H7 (cell line): ENCODE results near the gene ZNF556. TPM values are rescaled to one million over a fixed set of nuclear protein-coding genes. Genes with fewer than 3 reads are reported as not detected.

Experiments used
- DNase-seq: peaks from one replicate; pipeline ENCODE4 v3.0.0; 2012
- H3K27me3 ChIP-seq: 2 replicates; pipeline ENCODE4 v1.6.0; 2011; ENCODE audit warnings: mild to moderate bottlenecking, low read length; ENCODE audit not compliant: control insufficient read depth, insufficient read depth
- H3K36me3 ChIP-seq: replicated peaks from 2 replicates; pipeline ENCODE4 v1.5.1; 2011; ENCODE audit warnings: low read length; ENCODE audit not compliant: control insufficient read depth, insufficient read depth
- H3K4me3 ChIP-seq: 2 replicates; pipeline ENCODE4 v1.5.1; 2011; ENCODE audit warnings: low read depth, mild to moderate bottlenecking, control low read depth, low read length, moderate library complexity; ENCODE audit not compliant: insufficient read depth
- total RNA-seq: library from RNA; depleted of rRNA; stranded (reverse); fragments of >200 nt; shearing (Covaris generic); gene quantifications from 2 replicates; pipeline ENCODE4 v1.2.3, GENCODE V29; 2014

Gene ZNF556
- total RNA-seq, 1 experiment from 2014 or later = under 0.01 TPM

DNA sequence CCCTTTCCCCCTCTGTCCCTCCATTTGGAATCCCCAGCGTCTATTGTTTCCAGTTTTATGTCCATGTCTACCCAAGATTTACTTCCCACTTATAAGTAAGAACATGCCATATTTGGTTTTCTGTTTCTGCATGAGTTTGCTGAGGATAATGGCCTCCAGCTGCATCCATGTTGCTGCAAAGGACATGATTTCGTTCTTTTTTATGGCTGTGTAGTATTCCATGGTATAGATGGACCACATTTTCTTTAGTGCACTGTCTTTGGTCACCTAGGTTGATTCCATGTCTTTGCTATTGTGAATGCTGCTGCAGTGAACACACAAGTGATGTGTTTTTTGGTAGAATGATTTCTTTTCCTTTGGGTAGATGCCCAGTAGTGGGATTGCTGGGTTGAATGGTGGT, 22.0 kb upstream of the ZNF556 start:
- no peak overlapping the region for H3K4me3 ChIP-seq
- DNase-seq = no peak
- peaks cover 3% of the 10 kb centered on the region; the same call in 1 of the 2 replicates for H3K27me3 ChIP-seq
- H3K36me3 ChIP-seq = no peaks in the 10 kb centered on the region

DNA sequence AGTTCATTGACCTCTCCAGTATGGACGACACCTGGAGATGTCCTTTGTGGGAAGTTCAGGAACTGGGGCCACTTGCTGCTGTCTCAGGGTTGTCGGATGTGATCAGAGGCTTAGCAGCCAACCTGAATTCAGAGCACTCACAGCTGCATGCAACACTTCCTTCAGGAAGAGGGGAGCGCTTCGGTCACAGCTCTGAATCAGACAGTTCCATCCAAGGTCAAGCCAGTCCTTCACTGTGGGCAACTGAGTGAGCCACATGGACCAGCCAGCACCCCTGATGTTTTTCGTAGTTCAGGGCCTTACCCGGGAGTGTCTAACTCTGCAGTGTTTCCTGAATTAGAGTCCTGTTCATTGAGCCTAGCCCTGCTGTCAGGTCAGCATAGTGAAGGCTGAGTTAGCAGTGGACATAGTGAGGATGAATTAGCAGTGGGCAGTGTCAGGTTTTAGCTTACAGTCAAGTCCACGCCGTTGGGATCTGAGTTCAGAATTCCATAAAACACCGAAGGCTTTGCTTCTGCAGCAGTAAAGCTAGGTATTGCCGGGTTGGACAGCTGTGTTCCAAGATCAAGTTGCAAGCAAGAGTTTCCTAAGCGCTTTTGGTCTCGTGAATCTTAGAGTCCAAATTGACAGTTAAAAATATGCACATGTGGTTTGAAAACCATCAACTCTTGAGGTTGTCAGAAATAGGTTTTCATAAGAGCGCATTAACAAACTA, 20.8 kb upstream of the ZNF556 start:
- peaks cover 3% of the 10 kb centered on the region; the same call in 1 of the 2 replicates for H3K27me3 ChIP-seq
- H3K36me3 ChIP-seq = 0 out of 2 replicates have a peak, but pooled peaks cover 2% of the 10 kb centered on the region
- no peak overlapping the region for H3K4me3 ChIP-seq
- DNase-seq = no peak

DNA sequence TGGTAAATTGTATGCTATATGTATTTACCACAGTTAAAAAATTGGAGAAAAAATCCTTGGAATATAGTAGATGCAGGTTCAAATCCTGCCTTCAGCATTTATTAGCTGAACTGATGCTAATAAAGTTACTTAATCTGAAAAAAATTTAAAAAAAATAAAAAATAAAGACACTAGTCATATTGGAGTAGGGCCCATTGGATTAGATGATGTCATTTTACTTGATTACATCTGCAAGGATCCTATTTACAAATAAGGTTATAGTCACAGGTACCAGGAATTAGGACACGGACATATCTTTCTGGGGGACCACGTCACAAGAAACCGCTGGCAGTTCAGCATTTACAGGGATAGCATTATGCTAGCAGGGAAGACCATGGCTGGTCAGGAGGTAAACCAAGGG, 19.6 kb upstream of the ZNF556 start:
- Histone ChIP-seq H3K4me3 (no peak overlapping the region), H3K36me3 (peaks cover 10% of the 10 kb centered on the region), H3K27me3 (no peaks in the 10 kb centered on the region)
- DNase-seq = no peak

DNA sequence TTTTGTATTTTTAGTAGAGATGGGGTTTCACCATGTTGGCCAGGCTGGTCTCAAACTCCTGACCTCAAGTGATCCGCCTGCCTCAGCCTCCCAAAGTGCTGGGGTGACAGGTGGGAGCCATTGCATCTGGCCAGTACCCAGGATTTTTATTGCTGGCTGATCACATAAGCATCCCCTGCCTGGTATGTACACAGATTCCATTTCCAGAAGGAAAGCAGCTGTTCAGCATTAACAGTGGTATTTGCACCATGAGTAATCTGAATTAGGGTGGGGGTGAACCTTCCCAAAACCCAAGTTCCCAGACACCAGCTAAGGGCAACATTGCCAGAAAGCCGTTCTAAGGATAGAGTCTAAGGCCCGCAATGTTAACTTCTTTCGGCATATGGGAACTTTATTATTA, 18.5 kb upstream of the ZNF556 start:
- no peak for DNase-seq
- H3K36me3 ChIP-seq = peaks cover 21% of the 10 kb centered on the region

DNA sequence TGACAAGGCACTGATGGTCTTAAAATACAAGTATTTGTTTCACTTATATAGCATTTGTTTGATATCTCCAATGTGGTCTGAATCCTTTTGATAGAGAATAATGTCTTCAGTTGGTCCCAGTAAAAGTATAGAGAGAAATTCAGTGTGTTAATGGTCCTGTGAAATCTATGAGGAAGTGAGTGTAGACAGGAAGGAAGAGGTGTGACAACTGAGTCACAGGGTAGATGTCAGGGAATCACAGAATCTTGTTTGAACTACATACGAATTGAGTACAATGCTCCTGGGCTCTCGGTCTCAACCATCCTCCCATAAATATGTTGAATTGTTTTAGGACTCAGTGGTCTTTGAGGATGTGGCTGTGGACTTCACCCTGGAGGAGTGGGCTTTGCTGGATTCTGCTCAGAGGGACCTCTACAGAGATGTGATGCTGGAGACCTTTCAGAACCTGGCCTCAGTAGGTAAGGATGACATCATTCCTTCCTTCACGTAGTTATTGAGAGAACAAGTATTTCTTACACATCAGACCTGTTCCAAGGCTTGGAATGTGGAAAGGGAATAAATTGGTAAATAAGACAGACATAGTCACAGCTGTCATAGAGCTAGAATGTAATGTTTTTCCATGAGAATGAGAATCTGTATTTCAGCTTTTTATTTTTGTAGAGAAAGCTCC, 16.7 kb upstream of the ZNF556 start:
- no peak overlapping the region for H3K4me3 ChIP-seq
- H3K36me3 ChIP-seq = peaks cover 21% of the 10 kb centered on the region
- H3K27me3 ChIP-seq = no peaks in the 10 kb centered on the region
- no peak for DNase-seq

More for the DNA sequence above, 18.5 kb upstream of the ZNF556 start:
- Histone ChIP-seq H3K27me3 (no peaks in the 10 kb centered on the region), H3K4me3 (no peak overlapping the region)

DNA sequence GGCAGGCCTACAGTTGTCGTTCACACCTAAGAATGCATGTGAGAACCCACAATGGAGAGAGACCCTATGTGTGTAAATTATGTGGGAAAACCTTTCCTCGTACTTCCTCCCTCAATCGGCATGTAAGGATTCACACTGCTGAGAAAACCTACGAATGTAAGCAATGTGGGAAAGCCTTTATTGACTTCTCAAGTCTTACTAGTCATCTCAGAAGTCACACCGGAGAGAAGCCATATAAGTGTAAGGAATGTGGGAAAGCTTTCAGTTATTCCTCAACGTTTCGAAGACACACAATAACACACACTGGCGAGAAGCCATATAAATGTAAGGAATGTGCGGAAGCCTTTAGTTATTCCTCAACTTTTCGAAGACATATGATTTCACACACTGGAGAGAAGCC, 14.5 kb upstream of the ZNF556 start:
- peaks cover 21% of the 10 kb centered on the region for H3K36me3 ChIP-seq

DNA sequence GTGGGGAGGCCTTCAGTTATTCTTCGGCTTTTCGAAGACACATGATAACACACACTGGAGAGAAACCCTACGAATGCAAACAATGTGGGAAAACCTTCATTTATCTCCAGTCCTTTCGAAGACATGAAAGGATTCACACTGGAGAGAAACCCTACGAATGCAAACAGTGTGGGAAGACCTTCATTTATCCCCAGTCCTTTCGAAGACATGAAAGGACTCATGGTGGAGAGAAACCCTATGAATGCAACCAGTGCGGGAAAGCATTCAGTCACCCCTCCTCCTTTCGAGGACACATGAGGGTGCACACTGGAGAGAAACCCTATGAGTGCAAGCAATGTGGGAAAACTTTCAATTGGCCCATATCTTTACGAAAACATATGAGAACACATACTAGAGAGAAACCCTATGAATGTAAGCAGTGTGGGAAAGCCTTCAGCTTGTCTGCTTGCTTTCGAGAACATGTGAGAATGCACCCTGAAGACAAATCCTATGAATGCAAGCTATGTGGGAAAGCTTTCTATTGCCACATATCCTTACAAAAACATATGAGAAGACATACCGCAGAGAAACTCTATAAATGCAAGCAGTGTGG, 14.0 kb upstream of the ZNF556 start:
- H3K4me3 ChIP-seq = no peak overlapping the region
- H3K27me3 ChIP-seq = no peaks in the 10 kb centered on the region
- peaks cover 21% of the 10 kb centered on the region for H3K36me3 ChIP-seq
- no peak for DNase-seq

More for the DNA sequence above, 14.5 kb upstream of the ZNF556 start:
- DNase-seq = no peak
- Histone ChIP-seq H3K27me3 (no peaks in the 10 kb centered on the region), H3K4me3 (no peak overlapping the region)

DNA sequence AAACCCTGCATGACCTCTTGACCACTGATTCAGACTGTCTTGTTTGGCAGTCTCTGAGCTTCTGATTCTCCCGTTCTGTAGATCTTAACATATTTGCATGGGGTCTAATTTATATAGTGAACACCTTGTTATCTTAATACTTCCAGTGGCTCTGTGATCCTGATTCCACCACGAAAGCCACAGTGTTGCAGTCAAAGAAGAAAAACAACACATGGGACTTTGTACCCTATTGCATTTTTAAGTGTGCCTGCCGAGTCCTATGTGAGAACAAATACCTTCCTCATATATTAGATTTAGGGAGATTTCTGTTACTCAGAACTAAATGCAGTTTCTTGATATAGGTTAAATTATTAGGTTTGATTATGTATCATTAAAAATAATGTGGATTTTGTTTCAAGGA, 12.3 kb upstream of the ZNF556 start:
- no peak overlapping the region for H3K4me3 ChIP-seq
- no peak for DNase-seq
- H3K36me3 ChIP-seq = peaks cover 21% of the 10 kb centered on the region
- H3K27me3 ChIP-seq = no peaks in the 10 kb centered on the region

DNA sequence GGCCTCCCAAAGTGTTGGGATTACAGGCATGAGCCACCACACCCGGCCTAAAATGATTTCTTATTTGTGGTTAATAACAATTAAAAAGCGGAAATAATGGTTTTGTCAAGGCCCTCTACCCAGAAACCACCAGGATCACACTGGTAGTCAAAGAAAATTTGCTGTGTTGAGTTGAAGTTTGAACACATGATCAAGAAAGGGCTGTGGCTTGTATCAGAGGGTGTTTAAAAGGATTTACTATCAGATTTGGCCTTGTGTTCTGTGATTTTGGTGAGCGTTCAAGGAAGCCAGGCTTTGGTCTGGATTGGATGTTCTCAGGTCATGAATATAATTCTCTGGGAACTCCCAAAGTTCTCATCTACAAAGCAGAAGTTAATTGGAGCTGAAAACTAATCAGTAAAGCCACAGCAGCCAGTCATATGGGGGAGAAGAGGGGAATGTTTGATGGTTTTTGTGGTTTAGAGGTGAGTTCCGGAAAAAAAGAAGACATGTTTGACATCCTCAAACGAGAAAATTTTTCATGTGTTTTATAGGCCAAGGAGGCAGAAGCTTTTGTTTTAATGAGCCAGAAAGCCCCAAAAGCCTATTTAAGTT, 10.6 kb upstream of the ZNF556 start:
- Histone ChIP-seq H3K27me3 (no peaks in the 10 kb centered on the region), H3K36me3 (peaks cover 17% of the 10 kb centered on the region), H3K4me3 (no peak overlapping the region)
- DNase-seq = no peak

DNA sequence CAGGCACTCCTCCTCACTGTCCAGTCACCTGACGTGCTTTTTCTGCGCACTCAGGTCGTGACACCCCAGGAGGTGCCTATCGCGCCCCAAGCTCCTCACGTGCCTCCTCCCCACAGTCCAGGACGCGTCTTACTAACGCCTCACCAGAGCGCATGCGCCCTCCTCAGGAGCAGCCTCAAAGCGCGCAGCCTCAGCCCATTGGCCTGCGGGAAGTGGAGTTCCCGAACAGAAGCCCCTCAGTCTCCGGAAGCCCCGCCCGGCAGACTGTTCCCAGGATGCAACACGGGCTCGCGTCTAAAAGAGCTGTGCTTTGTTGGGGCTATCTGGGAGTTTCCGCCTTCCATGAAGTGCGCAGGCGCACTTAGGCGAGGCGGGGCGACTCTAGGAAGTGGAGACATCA, 8.3 kb upstream of the ZNF556 start:
- H3K27me3 ChIP-seq = no peaks in the 10 kb centered on the region
- no peak overlapping the region for H3K4me3 ChIP-seq
- H3K36me3 ChIP-seq = no peaks in the 10 kb centered on the region
- DNase-seq = no peak

DNA sequence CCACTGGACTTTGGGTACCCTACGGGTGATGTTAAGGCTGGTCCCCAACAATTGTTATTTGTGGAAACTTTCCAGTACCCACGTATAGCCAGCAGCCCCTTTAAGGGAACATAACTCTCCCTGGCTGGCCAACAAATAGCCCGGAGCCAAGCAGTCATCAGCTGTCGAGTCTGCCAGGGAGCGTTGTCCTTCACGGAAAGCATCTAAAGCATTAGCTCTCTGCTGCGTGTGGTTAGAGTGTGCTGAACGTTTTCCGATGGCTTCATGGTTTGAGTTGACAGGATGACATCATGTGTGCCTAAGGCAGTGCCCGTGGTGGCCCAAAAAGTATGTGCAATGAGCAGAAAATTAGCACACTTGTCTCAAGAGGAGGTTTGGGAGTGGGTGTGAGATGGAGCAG, 3.3 kb upstream of the ZNF556 start:
- Histone ChIP-seq H3K27me3 (no peaks in the 10 kb centered on the region), H3K36me3 (no peaks in the 10 kb centered on the region), H3K4me3 (no peak overlapping the region)
- DNase-seq = no peak

DNA sequence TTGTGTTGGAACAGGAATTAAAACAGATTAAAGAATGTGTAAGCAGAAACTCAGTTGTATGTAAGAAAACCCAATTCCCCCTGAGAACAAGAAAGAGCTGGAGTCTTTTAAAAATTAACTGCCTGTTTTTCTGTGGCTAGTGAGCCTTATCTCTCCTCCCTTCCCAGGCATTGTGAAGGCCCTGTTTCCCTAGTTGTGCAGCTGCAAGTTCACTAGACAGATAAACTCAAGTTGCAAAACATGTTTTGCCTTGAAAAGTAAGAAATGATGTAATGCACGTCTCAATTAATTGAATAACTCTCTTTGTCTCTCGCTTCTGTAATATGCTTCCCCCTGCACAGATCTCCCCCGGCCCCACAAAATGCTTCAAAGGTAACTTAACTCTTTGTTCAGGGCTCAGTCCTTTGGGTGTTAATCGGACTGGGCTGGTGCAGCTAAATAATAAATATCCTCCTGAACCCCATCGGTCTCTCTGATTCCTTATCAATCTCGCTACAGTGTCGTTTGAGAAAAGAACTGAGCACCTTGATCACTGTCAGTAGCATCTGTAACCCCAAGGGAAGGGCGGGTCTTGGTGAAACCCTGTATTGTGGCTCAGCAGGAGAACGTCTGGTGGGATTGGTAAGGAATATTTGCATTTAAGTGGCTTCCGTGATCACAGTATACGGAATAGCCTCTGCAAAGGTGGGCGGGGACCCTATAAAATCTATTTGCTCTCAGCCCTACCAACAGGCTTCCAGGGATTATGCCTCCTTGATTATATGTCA, 1.6 kb upstream of the ZNF556 start:
- H3K4me3 ChIP-seq = no peak overlapping the region
- no peaks in the 10 kb centered on the region for H3K36me3 ChIP-seq
- no peak for DNase-seq
- no peaks in the 10 kb centered on the region for H3K27me3 ChIP-seq

DNA sequence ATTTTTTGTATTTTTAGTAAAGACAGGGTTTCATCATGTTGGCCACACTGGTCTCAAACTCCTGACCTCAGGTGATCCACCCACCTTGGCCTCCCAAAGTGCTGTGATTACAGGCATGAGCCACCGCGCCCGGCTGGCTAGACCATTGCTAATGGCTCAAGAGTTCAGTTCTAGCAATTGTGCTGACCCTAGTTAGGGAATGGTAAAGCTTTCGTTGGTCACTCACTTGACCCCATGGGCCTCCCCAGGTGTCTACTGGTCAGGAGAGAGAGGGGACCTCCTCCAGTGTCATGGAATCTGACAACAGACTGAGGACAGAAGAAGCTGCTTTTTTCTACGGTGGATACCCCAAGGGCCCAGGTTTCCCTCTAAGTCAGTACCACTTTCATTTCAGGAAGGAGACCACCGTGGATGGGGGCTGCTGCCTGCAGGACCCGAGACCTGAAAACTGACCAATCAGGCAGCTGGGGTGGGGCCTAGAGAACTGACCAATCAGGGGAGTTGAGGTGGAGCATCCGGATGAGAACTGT, 575 bp upstream of the ZNF556 start:
- Histone ChIP-seq H3K27me3 (no peaks in the 10 kb centered on the region), H3K4me3 (no peak overlapping the region), H3K36me3 (no peaks in the 10 kb centered on the region)
- no peak for DNase-seq

DNA sequence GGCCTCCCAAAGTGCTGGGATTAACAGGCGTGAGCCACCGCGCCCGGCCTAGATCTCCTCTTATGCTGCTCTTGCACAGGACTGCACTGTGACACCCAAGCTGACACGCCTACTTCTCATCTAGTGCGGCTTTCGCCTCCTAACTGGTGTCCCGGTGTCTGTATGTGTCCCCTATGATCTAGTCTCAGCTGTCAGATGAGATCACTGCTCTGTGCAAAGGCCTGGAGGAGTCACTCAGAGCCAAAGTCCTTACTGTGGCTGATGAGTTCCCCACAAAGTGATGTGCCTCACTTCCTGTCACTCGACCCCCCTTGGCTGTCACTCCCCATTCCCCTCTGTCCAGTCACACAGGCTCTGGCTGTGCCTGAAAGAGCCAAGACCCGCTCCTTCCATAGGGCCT, 2.5 kb downstream of the ZNF556 start:
- Histone ChIP-seq H3K36me3 (no peaks in the 10 kb centered on the region), H3K4me3 (no peak overlapping the region), H3K27me3 (no peaks in the 10 kb centered on the region)
- DNase-seq = no peak
